ENCODE results near the gene TFF3.
"Not testable (repeated sequence)": the region's sequence is repeated elsewhere in the genome, so short reads cannot be mapped to it uniquely, and the experiment has no call there.

TFF3 gene

GRCh38 chr21:42294273-42294880 lies 20.8 kb downstream of the TFF3 start:
- H3F3A ChIP-seq (ENCODE audit: low read depth), result 0 out of 2 replicates have a peak, but pooled peaks cover 3% of the 10 kb centered on the region
- H3K4me3 ChIP-seq (ENCODE audit: low read length, poor library complexity, severe bottlenecking), result no peak overlapping the region
- no peak overlapping the region for H3K4me2 ChIP-seq (ENCODE audit: low read depth, low read length, poor library complexity, severe bottlenecking)
- H2AFZ ChIP-seq (ENCODE audit: low read length), result no peak overlapping the region
- H3K36me3 ChIP-seq (ENCODE audit: insufficient read depth, low read length), result peaks cover 66% of the 10 kb centered on the region
- no peaks in the 10 kb centered on the region for H3K79me2 ChIP-seq (ENCODE audit: insufficient read depth, low read length)
- no peaks in the 10 kb centered on the region for H3K27me3 ChIP-seq (ENCODE audit: insufficient read depth, low read length, poor library complexity, severe bottlenecking)
- H3K9me2 ChIP-seq (replicated peaks; ENCODE audit: low read depth, low read length), result no peaks in the 10 kb centered on the region
- no peaks in the 10 kb centered on the region for H4K20me1 ChIP-seq (ENCODE audit: insufficient read depth, low read length, poor library complexity, severe bottlenecking)
- no peak for TF ChIP-seq EZH2phosphoT487 (IDR thresholded peaks at IDR 0.05; ENCODE audit: borderline replicate concordance)
- TF ChIP-seq CTCF (conservative IDR thresholded peaks at IDR 0.05; ENCODE audit: low read length), result no peak
- no peaks in the 10 kb centered on the region for H3K9me3 ChIP-seq (ENCODE audit: insufficient read depth, low read depth, low read length)
- H3K9ac ChIP-seq (ENCODE audit: low read depth, low read length, poor library complexity, severe bottlenecking), result no peak overlapping the region
- peaks cover 15% of the 10 kb centered on the region for H3K4me1 ChIP-seq (ENCODE audit: insufficient read depth, low read length, poor library complexity, severe bottlenecking)

GRCh38 chr21:42293649-42294272 lies 21.4 kb downstream of the TFF3 start:
- Histone ChIP-seq H3K9ac (ENCODE audit: low read depth, low read length, poor library complexity, severe bottlenecking) (no peak overlapping the region), H3K4me2 (ENCODE audit: low read depth, low read length, poor library complexity, severe bottlenecking) (no peak overlapping the region), H3K36me3 (ENCODE audit: insufficient read depth, low read length) (peaks cover 71% of the 10 kb centered on the region), H3K27me3 (ENCODE audit: insufficient read depth, low read length, poor library complexity, severe bottlenecking) (no peaks in the 10 kb centered on the region), H3F3A (ENCODE audit: low read depth) (0 out of 2 replicates have a peak, but pooled peaks cover 3% of the 10 kb centered on the region), H3K4me3 (ENCODE audit: low read length, poor library complexity, severe bottlenecking) (no peak overlapping the region), H4K20me1 (ENCODE audit: insufficient read depth, low read length, poor library complexity, severe bottlenecking) (no peaks in the 10 kb centered on the region), H3K9me2 (replicated peaks; ENCODE audit: low read depth, low read length) (no peaks in the 10 kb centered on the region), H3K79me2 (ENCODE audit: insufficient read depth, low read length) (no peaks in the 10 kb centered on the region), H3K9me3 (ENCODE audit: insufficient read depth, low read depth, low read length) (no peaks in the 10 kb centered on the region), H3K4me1 (ENCODE audit: insufficient read depth, low read length, poor library complexity, severe bottlenecking) (peaks cover 8% of the 10 kb centered on the region), H2AFZ (ENCODE audit: low read length) (no peak overlapping the region)
- TF ChIP-seq EZH2phosphoT487 (IDR thresholded peaks at IDR 0.05; ENCODE audit: borderline replicate concordance) (no peak), CTCF (conservative IDR thresholded peaks at IDR 0.05; ENCODE audit: low read length) (no peak)

- H3K4me3 ChIP-seq (ENCODE audit: low read length, poor library complexity, severe bottlenecking); H3K9me3 ChIP-seq (ENCODE audit: insufficient read depth, low read depth, low read length); H3K27me3 ChIP-seq (ENCODE audit: insufficient read depth, low read length, poor library complexity, severe bottlenecking); H3K4me2 ChIP-seq (ENCODE audit: low read depth, low read length, poor library complexity, severe bottlenecking); H4K20me1 ChIP-seq (ENCODE audit: insufficient read depth, low read length, poor library complexity, severe bottlenecking); H3K79me2 ChIP-seq (ENCODE audit: insufficient read depth, low read length); H3F3A ChIP-seq (ENCODE audit: low read depth); H3K9me2 ChIP-seq (replicated peaks; ENCODE audit: low read depth, low read length); H3K9ac ChIP-seq (ENCODE audit: low read depth, low read length, poor library complexity, severe bottlenecking); H3K4me1 ChIP-seq (ENCODE audit: insufficient read depth, low read length, poor library complexity, severe bottlenecking); H2AFZ ChIP-seq (ENCODE audit: low read length): not testable (repeated sequence)
- H3K36me3 ChIP-seq (ENCODE audit: insufficient read depth, low read length), result peaks cover 81% of the 10 kb centered on the region
Observed at GRCh38 chr21:42292563-42293142, 22.6 kb downstream of the TFF3 start.
